Fibroblast of mammary gland (primary cell): ENCODE data around the gene IL1RAPL1.
A peak's percentile ranks its signal among the peaks of the same experiment; 100 is the strongest.

Experiments used
- DNase-seq: peaks from one replicate; pipeline ENCODE4 v3.0.0-alpha.2; 2010; ENCODE audit warnings: low read depth
- H3K4me3 ChIP-seq: 2 replicates; pipeline ENCODE4 v1.5.1; 2011; ENCODE audit warnings: low read depth, mild to moderate bottlenecking, low read length, moderate library complexity; ENCODE audit not compliant: control insufficient read depth
- TF ChIP-seq, protein P1 (sequence below): conservative IDR thresholded peaks from 2 replicates; pipeline ENCODE4 v1.5.1; 2011; ENCODE audit warnings: low read depth, low read length, inconsistent platforms; ENCODE audit not compliant: control insufficient read depth, insufficient read depth

The IL1RAPL1 gene

DNA sequence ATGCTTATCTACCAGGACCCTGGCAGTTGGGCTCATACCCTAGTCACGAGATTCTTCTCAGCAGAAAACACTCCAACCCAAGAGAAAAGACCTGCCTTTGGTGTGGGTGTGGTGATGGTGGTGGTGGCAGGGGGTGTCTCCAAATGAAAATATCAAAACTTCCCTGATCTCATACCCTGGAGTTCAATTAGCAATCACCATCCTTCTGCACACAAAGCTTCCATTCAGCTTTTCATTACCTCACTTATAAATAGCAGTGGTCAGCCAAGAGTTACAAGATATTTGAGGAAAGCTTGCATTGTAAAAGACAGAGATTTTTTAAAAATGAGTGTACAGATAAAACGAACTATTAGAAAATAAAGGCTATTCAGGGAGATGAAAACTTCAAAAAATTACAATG is 1047.3 kb downstream of the IL1RAPL1 start:
- TF ChIP-seq, protein P1, sequence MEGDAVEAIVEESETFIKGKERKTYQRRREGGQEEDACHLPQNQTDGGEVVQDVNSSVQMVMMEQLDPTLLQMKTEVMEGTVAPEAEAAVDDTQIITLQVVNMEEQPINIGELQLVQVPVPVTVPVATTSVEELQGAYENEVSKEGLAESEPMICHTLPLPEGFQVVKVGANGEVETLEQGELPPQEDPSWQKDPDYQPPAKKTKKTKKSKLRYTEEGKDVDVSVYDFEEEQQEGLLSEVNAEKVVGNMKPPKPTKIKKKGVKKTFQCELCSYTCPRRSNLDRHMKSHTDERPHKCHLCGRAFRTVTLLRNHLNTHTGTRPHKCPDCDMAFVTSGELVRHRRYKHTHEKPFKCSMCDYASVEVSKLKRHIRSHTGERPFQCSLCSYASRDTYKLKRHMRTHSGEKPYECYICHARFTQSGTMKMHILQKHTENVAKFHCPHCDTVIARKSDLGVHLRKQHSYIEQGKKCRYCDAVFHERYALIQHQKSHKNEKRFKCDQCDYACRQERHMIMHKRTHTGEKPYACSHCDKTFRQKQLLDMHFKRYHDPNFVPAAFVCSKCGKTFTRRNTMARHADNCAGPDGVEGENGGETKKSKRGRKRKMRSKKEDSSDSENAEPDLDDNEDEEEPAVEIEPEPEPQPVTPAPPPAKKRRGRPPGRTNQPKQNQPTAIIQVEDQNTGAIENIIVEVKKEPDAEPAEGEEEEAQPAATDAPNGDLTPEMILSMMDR, result no peak
- H3K4me3 ChIP-seq, result no peak overlapping the region
- no peak for DNase-seq

DNA sequence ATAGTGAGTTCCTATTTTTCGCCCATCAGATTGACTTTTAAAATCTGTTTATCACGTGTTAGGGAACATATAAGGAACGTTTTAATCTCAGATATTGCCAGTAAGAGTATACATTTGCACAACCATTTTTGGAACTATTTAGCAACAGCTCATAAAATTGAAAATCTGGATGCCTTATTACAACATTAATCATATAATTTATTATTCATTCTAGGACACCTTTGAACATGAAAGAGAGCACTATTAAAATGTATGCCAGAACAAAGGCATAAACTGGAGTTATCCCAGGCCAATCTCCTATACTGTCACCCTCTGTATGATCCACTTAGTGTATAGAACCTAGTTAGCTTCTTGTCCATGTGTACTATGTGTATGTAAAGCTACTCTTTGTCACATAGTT is 1049.1 kb downstream of the IL1RAPL1 start:
- TF ChIP-seq, protein P1, result no peak
- H3K4me3 ChIP-seq, result no peak overlapping the region
- no peak for DNase-seq

DNA sequence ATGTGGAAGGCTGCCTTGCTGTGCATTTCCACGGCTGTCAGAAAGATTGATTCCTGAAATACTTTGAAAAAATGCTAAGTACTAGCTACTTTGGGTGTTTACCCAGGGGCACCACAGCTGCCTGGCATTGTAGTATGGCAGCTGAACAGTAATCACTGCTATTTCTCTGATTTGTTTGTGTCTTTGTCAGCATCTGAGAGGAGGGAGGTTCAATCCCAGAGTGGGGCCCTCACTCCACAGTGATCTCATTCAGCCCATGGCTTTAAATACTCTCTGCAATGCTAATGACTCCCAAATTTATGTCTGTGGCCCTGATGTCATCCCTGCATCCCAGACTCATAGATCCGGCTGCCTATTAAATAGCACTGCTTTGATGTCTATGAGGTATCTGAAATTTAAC is 1052.9 kb downstream of the IL1RAPL1 start:
- TF ChIP-seq, protein P1, result no peak
- H3K4me3 ChIP-seq, result no peak overlapping the region
- no peak for DNase-seq

DNA sequence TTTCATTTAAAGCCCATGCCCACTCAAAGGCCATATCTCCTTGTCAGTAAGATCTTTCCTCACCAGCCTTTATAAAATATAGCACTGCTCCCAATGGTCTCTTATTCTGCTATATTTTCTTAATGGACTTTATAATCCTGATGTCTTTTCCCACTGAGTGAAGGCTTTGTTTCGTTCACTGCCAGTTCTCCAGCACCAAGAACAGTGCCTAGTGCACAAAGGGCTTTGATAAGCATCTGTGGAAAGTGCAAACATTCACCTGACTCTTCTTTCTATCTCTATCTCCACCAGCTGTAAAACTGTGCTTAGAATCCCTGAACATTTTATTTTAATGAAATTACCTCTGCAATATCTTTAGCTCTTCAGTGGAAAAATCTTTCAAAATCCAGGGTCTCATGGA is 1054.2 kb downstream of the IL1RAPL1 start:
- no peak for DNase-seq
- H3K4me3 ChIP-seq, result no peak overlapping the region
- TF ChIP-seq, protein P1, result no peak

DNA sequence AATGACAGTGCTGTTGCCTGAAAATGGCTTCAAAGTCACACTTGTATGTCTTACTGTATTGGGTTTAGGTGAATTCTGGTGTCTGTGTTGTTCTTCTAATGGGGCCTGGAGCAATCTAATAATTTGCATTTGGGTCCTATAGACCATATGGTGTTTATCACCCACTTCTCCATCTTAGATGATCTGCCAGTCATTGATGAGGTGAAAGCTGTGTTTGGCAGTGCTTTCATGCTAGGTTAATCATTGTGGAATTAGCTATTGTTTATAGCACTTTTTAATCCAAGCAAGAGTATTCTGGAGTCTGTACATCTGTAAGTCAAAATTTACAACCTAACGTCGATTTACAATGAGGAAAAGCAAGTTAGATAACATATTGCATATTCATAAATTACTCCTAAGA is 1055.9 kb downstream of the IL1RAPL1 start:
- no peak overlapping the region for H3K4me3 ChIP-seq
- no peak for DNase-seq
- TF ChIP-seq, protein P1, result no peak

DNA sequence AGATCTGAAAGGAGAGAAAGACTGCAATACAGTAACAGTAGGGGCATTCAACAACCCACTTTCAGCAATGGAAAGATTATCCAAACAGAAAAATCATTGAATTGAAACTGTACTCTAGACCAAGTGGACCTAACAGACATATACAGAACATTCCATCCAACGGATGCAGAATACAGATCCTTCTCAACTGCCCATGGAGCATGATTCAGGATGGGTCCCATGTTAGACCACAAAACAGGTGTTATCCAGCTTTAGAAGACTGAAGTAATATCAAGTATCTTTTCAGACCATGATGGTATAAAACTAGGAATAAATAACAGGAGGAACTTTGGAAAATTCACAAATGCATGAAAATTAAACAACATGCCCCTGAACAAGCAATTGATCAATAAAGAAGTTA is 1060.9 kb downstream of the IL1RAPL1 start:
- H3K4me3 ChIP-seq, result no peak overlapping the region
- TF ChIP-seq, protein P1, result no peak
- no peak for DNase-seq

DNA sequence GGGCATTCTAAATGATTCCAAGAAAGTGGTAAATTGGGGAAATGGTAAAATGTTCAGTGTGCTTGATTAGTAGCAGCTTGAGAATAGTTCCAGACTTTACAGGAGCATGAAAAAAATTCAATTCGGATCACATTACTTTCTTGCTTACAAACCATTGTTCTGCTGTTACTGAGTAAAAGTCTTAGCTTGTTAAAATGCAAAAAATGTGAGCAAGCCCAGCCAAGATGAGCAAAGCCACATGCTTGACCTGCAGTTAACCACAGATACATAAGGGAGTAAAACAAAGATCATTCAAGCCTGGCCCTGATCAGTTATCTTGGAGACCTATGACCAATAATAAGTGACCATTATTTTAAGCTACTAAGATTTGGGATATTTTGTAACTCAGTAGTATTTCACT is 1065.2 kb downstream of the IL1RAPL1 start:
- TF ChIP-seq, protein P1, result no peak
- DNase-seq, result peak; percentile 70
- no peak overlapping the region for H3K4me3 ChIP-seq
